Small intestine (tissue), 7 donors: Measurements from ENCODE around the gene HEY2. TPM values are rescaled to one million over a fixed set of nuclear protein-coding genes. Genes with fewer than 3 reads are reported as not detected.
A peak's percentile ranks its signal among the peaks of the same experiment; 100 is the strongest.

Experiments used
- DNase-seq, 2 donors: peaks; one replicate each; pipeline versions ENCODE4 v3.0.0 to v3.0.0-alpha.2; 2013
- FAIRE-seq: peaks from 2 replicates; lab custom pipeline; 2012; peaks lifted over from hg19 to GRCh38; lab: Jason Lieb, UNC
- H3K27ac ChIP-seq, 3 donors: one replicate each; pipeline ENCODE4 v1.5.1; 2013; ENCODE audit warnings: low read length in 2 of 3, mild to moderate bottlenecking in 2 of 3, control low read depth in 1 of 3, inconsistent platforms in 1 of 3, low read depth in 1 of 3, moderate library complexity in 1 of 3
- H3K27me3 ChIP-seq, 3 donors: one replicate each; pipeline ENCODE4 v1.6.1; 2013; ENCODE audit warnings: low read length in 3 of 3, inconsistent platforms in 1 of 3; ENCODE audit not compliant: control insufficient read depth in 3 of 3, insufficient read depth in 3 of 3
- H3K36me3 ChIP-seq, 3 donors: one replicate each; pipeline ENCODE4 v1.6.1; 2013; ENCODE audit warnings: low read length in 3 of 3, inconsistent platforms in 1 of 3, low read depth in 1 of 3, mild to moderate bottlenecking in 1 of 3, moderate library complexity in 1 of 3; ENCODE audit not compliant: control insufficient read depth in 3 of 3, insufficient read depth in 2 of 3
- H3K4me1 ChIP-seq, 3 donors: one replicate each; pipeline ENCODE4 v1.6.1; 2013; ENCODE audit warnings: low read length in 2 of 3, inconsistent platforms in 1 of 3, low read depth in 1 of 3, mild to moderate bottlenecking in 1 of 3, moderate library complexity in 1 of 3; ENCODE audit not compliant: control insufficient read depth in 3 of 3, insufficient read depth in 2 of 3
- H3K4me3 ChIP-seq, 3 donors: one replicate each; pipeline ENCODE4 v1.5.1; 2013; ENCODE audit warnings: low read length in 3 of 3, control low read depth in 1 of 3, inconsistent platforms in 1 of 3, low read depth in 1 of 3, mild to moderate bottlenecking in 1 of 3, moderate library complexity in 1 of 3
- H3K9me3 ChIP-seq, 2 donors: one replicate each; pipeline ENCODE4 v1.6.1; 2013; ENCODE audit warnings: low read depth in 1 of 2, low read length in 1 of 2; ENCODE audit not compliant: control insufficient read depth in 2 of 2, insufficient read depth in 1 of 2
- WGBS, 3 donors: extraction: QIAGEN DNeasy Blood & Tissue Kit; methylation state at CpG; one replicate each; pipeline ENCODE4 v1.1.7; 2013; 5-methylcytosine and 5-hydroxymethylcytosine counted together
- polyA plus RNA-seq, 4 donors: library from polyadenylated mRNA; stranded (reverse) in 3 of 4; unstranded in 1 of 4; fragments of 200-250 nt in 3 of 4; fragments of 120-200 nt in 1 of 4; gene quantifications; one replicate each; pipeline versions ENCODE4 v1.2.1 to v1.2.3, GENCODE V29; 2013
- donor health status: healthy with polysubstance abuse.
- donor health status: control.
- donor health status: control.
- donor health status: Bipolar disorder and iron deficiency.
- donor health status: healthy.

Gene HEY2
- polyA plus RNA-seq, 4 donors, result 0.81 to 3.8 (median 1.2) TPM; not detected in 1

DNA sequence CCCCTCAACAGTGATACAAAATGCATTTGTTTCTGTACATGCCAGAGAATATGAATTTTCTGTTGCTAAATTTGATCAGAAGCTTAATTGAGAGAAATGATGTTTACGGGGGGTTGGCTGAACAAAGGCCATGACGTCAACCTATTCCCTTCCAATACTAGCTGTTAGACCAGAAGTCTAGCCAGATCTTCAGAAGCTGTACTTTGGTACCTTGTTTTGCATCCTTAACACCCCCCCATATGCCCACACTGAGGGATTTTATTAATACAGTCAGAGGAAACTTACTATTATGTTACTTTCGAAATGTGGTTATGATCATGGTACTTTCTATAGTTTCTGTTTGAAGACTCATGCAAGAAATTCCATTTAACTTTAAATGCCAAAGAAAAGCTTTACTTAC is 44.4 kb downstream of the HEY2 start:
- Histone ChIP-seq H3K36me3 (no peaks in the 10 kb centered on the region), H3K4me3 (no peak overlapping the region), H3K27me3 (no peaks in the 10 kb centered on the region), H3K27ac (no peak overlapping the region), H3K9me3 (no peaks in the 10 kb centered on the region), H3K4me1 (peaks cover 7 to 30% (median 7%) of the 10 kb centered on the region in 3 donors)
- 64 to 70% (median 69%) methylated on average over 3 of the region's 3 CpGs for WGBS, 3 donors
- DNase-seq (no peak), FAIRE-seq (no peak)

DNA sequence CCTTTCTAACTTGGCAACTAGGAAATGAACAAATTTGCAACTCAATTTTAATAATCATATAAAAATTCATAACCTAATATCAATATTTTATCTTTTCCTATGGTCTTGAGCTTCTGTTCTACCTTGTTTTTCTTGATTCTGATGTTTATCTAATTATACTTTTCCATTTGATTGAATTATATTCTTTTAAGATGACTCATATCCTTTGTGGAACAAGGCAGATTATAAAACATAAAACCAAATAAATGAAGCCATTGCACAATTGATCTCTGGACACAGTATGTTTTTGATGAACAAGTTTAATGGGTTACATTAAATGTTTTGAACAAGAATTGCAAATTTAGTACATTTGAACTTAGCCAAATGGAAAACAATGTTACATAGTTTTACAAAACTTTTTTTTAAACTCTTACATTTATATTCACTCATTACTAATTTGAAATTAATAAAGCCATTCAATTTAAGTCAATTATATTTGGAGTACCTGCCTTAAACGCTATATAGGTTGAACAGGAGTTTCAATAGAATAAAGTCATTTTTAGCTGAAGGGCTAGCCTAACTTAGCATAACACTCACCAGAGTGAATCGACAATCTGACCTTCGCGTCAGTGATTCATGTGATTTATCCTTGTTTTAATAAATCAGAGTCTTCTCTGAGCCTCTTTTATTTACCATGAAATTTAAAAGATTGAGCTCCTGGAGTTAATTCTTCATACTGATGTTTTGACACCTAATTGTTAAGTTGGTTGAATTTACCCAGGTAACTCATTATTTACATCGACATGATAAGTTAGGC is 45.1 kb downstream of the HEY2 start:
- peaks cover 7 to 28% (median 9%) of the 10 kb centered on the region in 3 donors for H3K4me1 ChIP-seq
- H3K9me3 ChIP-seq, result no peaks in the 10 kb centered on the region
- H3K27ac ChIP-seq, result no peak overlapping the region
- DNase-seq, result no peak
- 92% methylated on average over 5 of the region's 5 CpGs for WGBS, 3 donors
- FAIRE-seq, result peak; percentile 49
- H3K36me3 ChIP-seq, result no peaks in the 10 kb centered on the region
- no peaks in the 10 kb centered on the region for H3K27me3 ChIP-seq
- H3K4me3 ChIP-seq, result no peak overlapping the region

DNA sequence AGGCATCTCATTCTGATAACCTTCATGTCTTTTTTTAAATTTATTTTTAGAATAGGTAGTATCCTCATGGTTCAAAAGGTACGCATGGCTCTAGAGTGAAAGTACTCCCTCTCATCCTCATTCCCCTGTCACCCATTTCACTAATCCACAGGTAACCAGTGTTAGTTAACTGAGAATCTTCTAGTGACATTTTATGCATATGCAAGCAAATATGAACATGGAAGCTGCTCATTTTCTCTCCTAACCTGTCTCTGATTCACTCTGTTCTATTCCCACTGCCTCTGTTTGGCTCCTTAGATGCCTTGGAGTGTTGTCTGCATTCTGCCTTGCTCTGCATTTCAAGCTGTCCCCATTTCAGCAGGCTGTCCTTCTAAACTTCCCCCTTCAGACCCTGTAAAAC is 45.9 kb downstream of the HEY2 start:
- Histone ChIP-seq H3K9me3 (no peaks in the 10 kb centered on the region), H3K27me3 (no peaks in the 10 kb centered on the region), H3K4me1 (peaks cover 7 to 25% (median 9%) of the 10 kb centered on the region in 3 donors), H3K4me3 (no peak overlapping the region), H3K27ac (no peak overlapping the region), H3K36me3 (no peaks in the 10 kb centered on the region)
- 94 to 100% (median 96%) methylated on average over 1 of the region's 1 CpG for WGBS, 3 donors
- no peak for DNase-seq
- FAIRE-seq, result no peak

DNA sequence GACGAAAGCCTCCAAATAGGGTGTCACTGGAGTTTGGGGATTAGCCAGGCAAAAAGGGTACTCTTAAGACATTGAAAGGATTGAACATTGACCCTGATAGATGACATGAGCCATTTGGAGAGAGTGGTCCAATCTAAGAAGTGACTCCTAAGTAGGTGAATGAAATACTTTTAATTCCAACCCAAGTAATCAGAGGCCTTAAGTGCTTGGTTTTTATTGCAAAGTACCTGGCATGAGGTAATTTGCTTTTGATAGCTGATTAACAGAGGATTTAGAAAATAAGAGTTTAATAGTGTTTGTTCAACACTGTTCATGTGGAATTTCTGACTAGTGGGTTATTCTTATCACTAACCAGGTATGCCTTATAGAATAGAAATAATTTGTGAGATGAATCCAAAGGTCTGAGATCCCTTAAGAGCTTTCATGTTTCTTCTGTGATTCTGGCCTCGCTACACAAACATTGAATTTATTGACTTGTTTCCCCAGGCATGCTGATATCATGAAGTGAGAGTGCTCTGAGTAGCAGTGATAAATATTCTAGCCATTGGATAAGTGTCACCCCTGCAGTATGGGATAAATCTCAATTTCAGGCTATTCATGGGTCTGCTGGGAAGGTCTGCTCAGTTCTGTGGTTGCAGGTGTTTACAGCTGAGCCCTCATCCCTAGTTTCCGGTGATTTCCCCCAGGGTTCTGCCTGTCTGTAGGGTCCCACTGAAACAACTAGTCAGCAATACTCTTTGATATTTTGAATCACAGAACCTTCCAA is 47.9 kb downstream of the HEY2 start:
- H3K9me3 ChIP-seq, result no peaks in the 10 kb centered on the region
- peak overlapping the region in 1 of 3 donors; percentile 32 for H3K27ac ChIP-seq
- no peaks in the 10 kb centered on the region for H3K27me3 ChIP-seq
- peaks cover 8 to 20% (median 9%) of the 10 kb centered on the region in 3 donors for H3K4me1 ChIP-seq
- WGBS, 3 donors, result 61 to 87% (median 72%) methylated on average over 3 of the region's 3 CpGs
- FAIRE-seq (no peak), DNase-seq (no peak)
- H3K4me3 ChIP-seq, result no peak overlapping the region
- peaks cover 0 to 6% (median 0%) of the 10 kb centered on the region in 3 donors for H3K36me3 ChIP-seq

DNA sequence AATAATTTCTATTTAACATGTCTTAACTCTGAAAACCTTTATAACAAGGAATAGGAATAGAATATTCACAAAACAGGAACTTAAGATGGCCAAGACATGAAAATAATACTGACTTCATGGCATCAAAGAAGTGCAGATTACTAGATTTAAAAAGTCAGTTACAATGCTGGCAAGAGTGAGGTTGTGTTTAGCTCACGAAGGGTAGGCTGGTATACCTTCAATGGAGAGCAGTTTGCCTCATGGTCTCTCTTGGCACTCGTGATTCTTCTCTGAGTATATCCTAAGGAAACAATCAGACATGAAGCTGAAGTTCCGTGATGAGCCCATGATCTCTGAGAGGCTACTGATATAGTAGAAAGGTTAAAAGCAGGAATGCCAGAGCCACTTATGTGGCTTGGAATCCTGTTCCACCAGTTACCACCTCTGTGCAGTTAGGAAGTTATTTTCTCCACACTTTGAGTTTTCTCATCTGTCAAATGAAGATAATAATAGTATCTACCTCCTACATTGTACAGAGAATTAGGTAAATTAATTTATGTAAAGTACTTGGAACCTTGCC is 48.5 kb downstream of the HEY2 start:
- no peak for DNase-seq
- Histone ChIP-seq H3K9me3 (no peaks in the 10 kb centered on the region), H3K4me3 (no peak overlapping the region), H3K36me3 (peaks cover 0 to 6% (median 0%) of the 10 kb centered on the region in 3 donors), H3K27ac (no peak overlapping the region), H3K27me3 (no peaks in the 10 kb centered on the region), H3K4me1 (peaks cover 10 to 21% (median 12%) of the 10 kb centered on the region in 3 donors)
- 80 to 85% (median 82%) methylated on average over 3 of the region's 3 CpGs for WGBS, 3 donors
- no peak for FAIRE-seq

DNA sequence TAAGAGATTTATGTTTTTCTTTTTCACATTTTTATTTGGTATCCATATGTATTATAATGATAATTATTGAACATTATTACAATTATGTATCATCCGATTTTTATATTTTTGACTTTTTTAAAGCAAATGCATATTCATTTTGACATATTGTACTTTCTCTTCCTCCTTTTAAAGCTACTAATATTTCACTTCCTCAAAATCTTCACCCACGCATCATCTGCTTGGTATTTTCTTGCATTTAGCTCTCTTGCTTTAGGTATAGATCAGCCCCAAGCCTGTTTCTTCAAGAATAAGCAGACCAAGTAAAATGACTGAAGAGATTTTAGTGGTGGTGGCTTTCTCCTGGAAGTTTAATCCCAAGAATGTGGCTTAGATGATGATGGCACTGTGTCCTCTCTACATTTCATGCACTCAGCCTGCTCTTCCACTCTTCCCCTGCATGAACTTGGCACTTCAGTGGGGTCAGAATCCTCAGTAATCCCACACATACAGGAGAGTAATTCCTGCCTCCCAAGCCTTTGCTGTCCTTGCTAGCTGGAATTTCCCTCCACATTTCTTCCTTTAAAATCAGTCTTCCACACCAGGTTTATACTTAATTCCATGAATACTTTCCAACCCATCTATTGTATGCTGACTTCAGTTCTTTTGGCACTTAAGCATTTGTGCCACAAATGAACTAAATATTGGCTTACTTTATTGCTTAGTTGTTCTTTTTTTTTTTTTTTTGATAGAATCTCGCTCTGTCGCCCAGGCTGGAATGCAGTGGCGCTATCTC is 49.5 kb downstream of the HEY2 start:
- Histone ChIP-seq H3K36me3 (peaks cover 0 to 6% (median 0%) of the 10 kb centered on the region in 3 donors), H3K4me3 (no peak overlapping the region), H3K9me3 (no peaks in the 10 kb centered on the region), H3K27ac (peak overlapping the region; percentile 17 to 68 (median 29)), H3K27me3 (no peaks in the 10 kb centered on the region), H3K4me1 (peaks cover 10 to 24% (median 10%) of the 10 kb centered on the region in 3 donors)
- 42 to 62% (median 57%) methylated on average over 5 of the region's 5 CpGs for WGBS, 3 donors
- FAIRE-seq, result no peak
- no peak for DNase-seq

DNA sequence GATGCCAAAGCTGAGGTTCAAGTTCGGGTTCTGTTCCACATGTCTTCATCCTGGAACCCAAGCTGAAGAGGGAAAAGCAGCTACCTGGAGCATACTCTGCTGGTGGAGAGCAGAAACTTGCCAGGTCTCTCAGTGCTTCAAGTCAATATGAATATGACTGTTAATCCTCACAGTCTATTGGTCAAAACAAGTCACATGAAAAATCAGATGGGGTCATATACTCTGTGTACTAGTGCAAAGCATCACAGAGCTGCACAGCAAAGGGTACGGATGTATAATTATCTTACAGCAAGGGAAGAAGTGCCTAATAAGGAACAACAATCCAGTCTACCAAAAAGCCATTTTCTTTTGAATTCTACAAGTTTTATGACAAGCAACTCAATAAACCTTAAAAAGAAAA is 53.0 kb downstream of the HEY2 start:
- no peak for DNase-seq
- 80 to 92% (median 89%) methylated on average over 2 of the region's 2 CpGs for WGBS, 3 donors
- Histone ChIP-seq H3K4me3 (no peak overlapping the region), H3K4me1 (peaks cover 9 to 52% (median 13%) of the 10 kb centered on the region in 3 donors), H3K27me3 (no peaks in the 10 kb centered on the region), H3K9me3 (no peaks in the 10 kb centered on the region), H3K36me3 (peaks cover 0 to 8% (median 0%) of the 10 kb centered on the region in 3 donors), H3K27ac (no peak overlapping the region)
- no peak for FAIRE-seq
